ENCODE measurements around the gene SMYD2.
A peak's percentile ranks its signal among the peaks of the same experiment; 100 is the strongest.

Gene SMYD2, protein sequence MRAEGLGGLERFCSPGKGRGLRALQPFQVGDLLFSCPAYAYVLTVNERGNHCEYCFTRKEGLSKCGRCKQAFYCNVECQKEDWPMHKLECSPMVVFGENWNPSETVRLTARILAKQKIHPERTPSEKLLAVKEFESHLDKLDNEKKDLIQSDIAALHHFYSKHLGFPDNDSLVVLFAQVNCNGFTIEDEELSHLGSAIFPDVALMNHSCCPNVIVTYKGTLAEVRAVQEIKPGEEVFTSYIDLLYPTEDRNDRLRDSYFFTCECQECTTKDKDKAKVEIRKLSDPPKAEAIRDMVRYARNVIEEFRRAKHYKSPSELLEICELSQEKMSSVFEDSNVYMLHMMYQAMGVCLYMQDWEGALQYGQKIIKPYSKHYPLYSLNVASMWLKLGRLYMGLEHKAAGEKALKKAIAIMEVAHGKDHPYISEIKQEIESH

DNA sequence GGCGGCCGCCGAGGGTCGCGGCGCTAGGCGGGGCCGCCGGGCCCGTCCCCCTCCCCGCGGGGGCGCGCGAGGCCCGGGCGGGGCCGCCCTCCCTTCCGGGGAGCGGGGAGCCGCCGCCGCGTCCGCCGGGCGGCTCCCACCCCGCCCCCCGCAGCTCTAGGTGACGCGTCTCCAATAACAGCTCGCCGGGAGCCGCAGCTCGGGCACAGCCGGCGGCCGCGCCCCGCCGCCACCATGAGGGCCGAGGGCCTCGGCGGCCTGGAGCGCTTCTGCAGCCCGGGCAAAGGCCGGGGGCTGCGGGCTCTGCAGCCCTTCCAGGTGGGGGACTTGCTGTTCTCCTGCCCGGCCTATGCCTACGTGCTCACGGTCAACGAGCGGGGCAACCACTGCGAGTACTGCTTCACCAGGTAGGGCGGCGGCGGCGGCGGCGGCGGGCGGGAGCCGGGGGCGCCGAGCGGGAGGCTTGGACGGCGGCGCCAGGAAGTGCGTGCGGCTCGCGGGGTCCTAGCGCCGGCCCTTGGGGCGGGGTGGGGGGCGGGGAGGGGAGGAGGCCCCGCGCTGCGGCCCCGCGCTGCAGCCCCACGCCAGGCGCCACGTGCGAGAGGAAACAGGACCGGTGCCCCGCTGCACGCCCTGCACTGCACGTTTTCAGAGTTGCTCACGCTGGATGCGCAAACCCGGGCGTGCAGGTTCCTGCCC lies at the start of gene SMYD2:
Gene SMYD2 (plus strand): TSS at position 139 of the 699 bp plus-strand sequence. CDS start 96 bp downstream, at position 235.
- peak within 1 kb of the TSS; percentile 94 for H3K4me3 Mint-ChIP-seq
- H3K27ac Mint-ChIP-seq, result peak within 1 kb of the TSS; percentile 85
- peaks cover 51% of the 10 kb centered on the region for H3K4me1 Mint-ChIP-seq (ENCODE audit: low read depth)
- H3K9me3 Mint-ChIP-seq (ENCODE audit: low read depth), result no peaks in the 10 kb centered on the region
- H3K36me3 Mint-ChIP-seq, result no peaks in the 10 kb centered on the region
- no peaks in the 10 kb centered on the region for H3K27me3 Mint-ChIP-seq

GRCh38 chr1:214233856-214234634 lies 46.9 kb upstream of the SMYD2 start:
- H3K4me3 Mint-ChIP-seq, result no peak overlapping the region
- H3K4me1 Mint-ChIP-seq (ENCODE audit: low read depth), result no peaks in the 10 kb centered on the region
- no peak overlapping the region for H3K27ac Mint-ChIP-seq
- H3K27me3 Mint-ChIP-seq, result peaks cover 5% of the 10 kb centered on the region
- no peaks in the 10 kb centered on the region for H3K9me3 Mint-ChIP-seq (ENCODE audit: low read depth)
- H3K36me3 Mint-ChIP-seq, result no peaks in the 10 kb centered on the region

GRCh38 chr1:214234635-214235025 lies 46.3 kb upstream of the SMYD2 start:
- Mint-ChIP-seq H3K27me3 (peaks cover 5% of the 10 kb centered on the region), H3K4me3 (no peak overlapping the region), H3K36me3 (no peaks in the 10 kb centered on the region), H3K9me3 (ENCODE audit: low read depth) (no peaks in the 10 kb centered on the region), H3K4me1 (ENCODE audit: low read depth) (no peaks in the 10 kb centered on the region), H3K27ac (no peak overlapping the region)

GRCh38 chr1:214236477-214236876 lies 44.5 kb upstream of the SMYD2 start:
- no peak overlapping the region for H3K4me3 Mint-ChIP-seq
- no peaks in the 10 kb centered on the region for H3K36me3 Mint-ChIP-seq
- no peaks in the 10 kb centered on the region for H3K4me1 Mint-ChIP-seq (ENCODE audit: low read depth)
- H3K27me3 Mint-ChIP-seq, result peaks cover 9% of the 10 kb centered on the region
- no peaks in the 10 kb centered on the region for H3K9me3 Mint-ChIP-seq (ENCODE audit: low read depth)
- no peak overlapping the region for H3K27ac Mint-ChIP-seq

DNA sequence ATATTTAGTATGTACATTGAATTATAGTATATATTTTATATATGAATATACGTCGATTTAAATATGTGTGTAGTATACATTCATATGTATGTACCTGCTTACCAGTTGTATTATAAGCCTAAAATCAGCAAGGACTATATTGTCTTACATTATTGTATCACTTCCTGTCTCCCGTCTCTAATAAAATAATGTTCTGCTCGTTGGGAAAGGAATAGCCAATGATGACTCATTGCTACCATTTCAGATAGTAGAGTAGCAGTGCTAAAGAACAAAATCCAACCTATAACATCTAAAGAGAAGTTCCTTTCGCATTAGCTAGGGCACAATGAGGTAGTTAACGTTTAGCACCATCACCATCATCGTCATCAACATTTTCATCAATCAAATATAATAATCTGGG lies 39.9 kb upstream of the SMYD2 start:
- peaks cover 9% of the 10 kb centered on the region for H3K27me3 Mint-ChIP-seq
- no peak overlapping the region for H3K4me3 Mint-ChIP-seq
- H3K4me1 Mint-ChIP-seq (ENCODE audit: low read depth), result no peaks in the 10 kb centered on the region
- H3K36me3 Mint-ChIP-seq, result no peaks in the 10 kb centered on the region
- no peaks in the 10 kb centered on the region for H3K9me3 Mint-ChIP-seq (ENCODE audit: low read depth)
- H3K27ac Mint-ChIP-seq, result no peak overlapping the region

DNA sequence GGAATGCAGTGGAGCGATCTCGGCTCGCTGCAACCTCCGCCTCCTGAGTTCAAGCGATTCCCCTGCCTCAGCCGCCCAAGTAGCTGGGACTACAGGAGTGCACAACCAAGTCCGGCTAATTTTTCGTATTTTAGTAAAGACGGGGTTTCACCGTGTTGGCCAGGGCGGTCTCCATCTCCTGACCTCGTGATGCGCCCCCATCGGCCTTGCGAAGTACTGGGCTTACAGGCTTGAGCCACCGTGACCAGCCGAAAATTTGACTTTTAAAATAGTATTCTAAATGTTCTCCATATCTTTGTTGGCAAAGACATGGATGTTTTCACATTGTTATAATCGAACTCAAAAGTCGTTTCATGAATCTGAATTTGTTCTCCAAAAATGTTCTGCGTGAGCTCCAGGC lies 36.7 kb upstream of the SMYD2 start:
- Mint-ChIP-seq H3K27ac (no peak overlapping the region), H3K4me3 (no peak overlapping the region), H3K4me1 (ENCODE audit: low read depth) (no peaks in the 10 kb centered on the region), H3K27me3 (peaks cover 13% of the 10 kb centered on the region), H3K9me3 (ENCODE audit: low read depth) (no peaks in the 10 kb centered on the region), H3K36me3 (no peaks in the 10 kb centered on the region)

- H3K27ac Mint-ChIP-seq, result no peak overlapping the region
- H3K4me3 Mint-ChIP-seq, result no peak overlapping the region
- no peaks in the 10 kb centered on the region for H3K9me3 Mint-ChIP-seq (ENCODE audit: low read depth)
- H3K27me3 Mint-ChIP-seq, result peaks cover 14% of the 10 kb centered on the region
- H3K4me1 Mint-ChIP-seq (ENCODE audit: low read depth), result no peaks in the 10 kb centered on the region
- H3K36me3 Mint-ChIP-seq, result no peaks in the 10 kb centered on the region
Observed at GRCh38 chr1:214244841-214245240, 36.1 kb upstream of the SMYD2 start.

DNA sequence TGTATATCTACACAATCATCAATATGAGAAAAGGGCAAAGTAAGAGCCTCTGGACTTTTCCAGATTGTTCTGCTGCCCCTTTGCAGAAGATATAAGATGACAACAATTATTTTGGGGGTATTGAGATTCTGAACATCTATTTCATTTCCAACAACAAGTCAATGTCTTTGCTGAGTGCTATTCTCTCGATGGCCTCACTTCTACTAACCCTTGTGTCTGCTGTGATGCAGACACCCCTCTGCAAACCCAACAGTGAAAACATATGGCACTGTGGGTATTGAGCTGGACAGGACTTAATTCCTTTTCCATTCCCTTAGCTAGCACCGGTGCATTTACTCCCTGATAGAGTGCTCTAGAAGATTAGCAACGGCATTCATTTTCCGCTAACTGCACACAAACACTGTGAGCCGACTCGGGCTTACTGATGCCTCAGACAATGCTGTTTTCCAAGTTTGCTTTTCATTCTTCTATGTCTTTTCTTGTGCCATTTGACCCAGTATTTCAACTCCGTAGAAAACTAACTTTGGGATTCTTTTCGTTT lies 33.4 kb upstream of the SMYD2 start:
- no peaks in the 10 kb centered on the region for H3K9me3 Mint-ChIP-seq (ENCODE audit: low read depth)
- H3K27me3 Mint-ChIP-seq, result peaks cover 10% of the 10 kb centered on the region
- H3K4me1 Mint-ChIP-seq (ENCODE audit: low read depth), result no peaks in the 10 kb centered on the region
- no peaks in the 10 kb centered on the region for H3K36me3 Mint-ChIP-seq
- no peak overlapping the region for H3K4me3 Mint-ChIP-seq
- H3K27ac Mint-ChIP-seq, result no peak overlapping the region

GRCh38 chr1:214248311-214249085 lies 32.5 kb upstream of the SMYD2 start:
- Mint-ChIP-seq H3K36me3 (no peaks in the 10 kb centered on the region), H3K9me3 (ENCODE audit: low read depth) (no peaks in the 10 kb centered on the region), H3K4me1 (ENCODE audit: low read depth) (no peaks in the 10 kb centered on the region), H3K27me3 (peaks cover 10% of the 10 kb centered on the region), H3K4me3 (no peak overlapping the region), H3K27ac (no peak overlapping the region)

- Mint-ChIP-seq H3K9me3 (ENCODE audit: low read depth) (no peaks in the 10 kb centered on the region), H3K4me3 (no peak overlapping the region)
Observed at GRCh38 chr1:214249651-214250050, 31.3 kb upstream of the SMYD2 start.

GRCh38 chr1:214251354-214251753 lies 29.6 kb upstream of the SMYD2 start:
- Mint-ChIP-seq H3K27me3 (peaks cover 12% of the 10 kb centered on the region), H3K4me3 (no peak overlapping the region), H3K9me3 (ENCODE audit: low read depth) (no peaks in the 10 kb centered on the region), H3K36me3 (no peaks in the 10 kb centered on the region), H3K4me1 (ENCODE audit: low read depth) (no peaks in the 10 kb centered on the region), H3K27ac (no peak overlapping the region)

More at GRCh38 chr1:214249651-214250050, 31.3 kb upstream of the SMYD2 start:
- Mint-ChIP-seq H3K36me3 (no peaks in the 10 kb centered on the region), H3K27me3 (peaks cover 13% of the 10 kb centered on the region), H3K27ac (no peak overlapping the region), H3K4me1 (ENCODE audit: low read depth) (no peaks in the 10 kb centered on the region)

DNA sequence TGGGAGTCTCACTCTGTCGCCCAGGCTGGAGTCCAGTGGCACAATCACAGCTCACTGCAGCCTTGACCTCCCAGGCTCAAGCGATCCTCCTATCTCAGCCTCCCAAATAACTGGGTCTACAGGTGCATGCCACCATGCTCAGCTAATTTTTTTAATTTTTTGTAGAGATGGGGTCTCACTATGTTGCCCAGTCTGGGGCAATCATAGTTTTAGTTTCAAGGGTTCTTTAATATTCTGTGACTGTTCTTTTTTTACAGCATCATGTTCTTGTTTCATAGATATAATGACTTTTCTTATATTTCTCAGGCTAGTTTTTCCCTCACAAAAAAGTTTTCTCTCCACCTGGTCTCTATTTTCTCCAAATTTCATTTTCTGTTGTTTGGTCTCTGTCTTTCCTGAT lies 25.4 kb upstream of the SMYD2 start:
- Mint-ChIP-seq H3K36me3 (no peaks in the 10 kb centered on the region), H3K9me3 (ENCODE audit: low read depth) (no peaks in the 10 kb centered on the region), H3K27me3 (peaks cover 22% of the 10 kb centered on the region), H3K4me3 (no peak overlapping the region), H3K27ac (no peak overlapping the region), H3K4me1 (ENCODE audit: low read depth) (no peaks in the 10 kb centered on the region)

DNA sequence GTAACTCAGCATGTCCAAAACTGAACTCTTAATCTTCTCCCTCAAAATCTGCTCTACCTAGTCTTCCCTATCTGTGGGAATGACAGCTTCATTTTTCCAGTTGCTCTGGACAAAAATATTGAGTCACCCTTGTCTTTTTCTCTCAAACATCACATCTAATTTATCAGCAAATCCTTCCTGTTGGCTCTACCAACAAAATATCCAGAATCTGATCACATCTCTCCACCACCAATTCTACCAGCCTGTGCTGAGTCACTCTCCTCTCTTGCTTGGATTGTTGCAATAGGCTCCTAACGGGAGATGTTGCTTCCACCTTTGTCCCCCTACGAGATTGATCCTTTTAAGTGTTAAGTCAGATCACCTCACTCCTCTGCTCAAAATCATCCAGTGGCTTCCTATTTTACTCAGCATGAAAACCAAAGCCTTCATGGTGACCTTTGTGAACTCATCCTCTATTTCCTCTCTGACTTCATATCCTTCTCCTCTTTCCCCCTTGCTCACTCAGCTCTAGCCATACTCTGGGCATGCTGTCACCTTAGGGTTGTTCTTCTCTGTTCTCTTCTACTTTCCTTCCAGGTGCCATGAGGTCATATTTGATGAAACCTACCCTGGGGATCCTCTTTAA lies 21.5 kb upstream of the SMYD2 start:
- Mint-ChIP-seq H3K4me1 (ENCODE audit: low read depth) (peaks cover 4% of the 10 kb centered on the region), H3K4me3 (no peak overlapping the region), H3K27me3 (peaks cover 38% of the 10 kb centered on the region), H3K27ac (no peak overlapping the region), H3K36me3 (no peaks in the 10 kb centered on the region), H3K9me3 (ENCODE audit: low read depth) (no peaks in the 10 kb centered on the region)
